HFF-Myc (cell line): ENCODE data around the gene FAM111A.

Source experiments
- DNase-seq: peaks from one replicate; pipeline ENCODE4 v3.0.0-alpha.2; 2011; ENCODE audit warnings: low read depth; ENCODE audit errors: extremely low read depth
- H3K4me3 ChIP-seq: replicated peaks from 2 replicates; pipeline ENCODE4 v1.5.1; 2011; ENCODE audit warnings: low read depth, mild to moderate bottlenecking, control low read depth, low read length
- CTCF ChIP-seq: IDR thresholded peaks from 2 replicates; pipeline ENCODE4 v1.5.1; 2012; ENCODE audit warnings: mild to moderate bottlenecking, low read depth, low read length, control low read depth; ENCODE audit errors: missing control alignments

The FAM111A gene

GRCh38 chr11:59173964-59174663, 31.5 kb downstream of the FAM111A start:
- no peak for DNase-seq
- TF ChIP-seq CTCF = no peak

GRCh38 chr11:59174664-59175033, 32.0 kb downstream of the FAM111A start:
- DNase-seq = no peak
- TF ChIP-seq CTCF = no peak
- no peak overlapping the region for H3K4me3 ChIP-seq

More at GRCh38 chr11:59173964-59174663, 31.5 kb downstream of the FAM111A start:
- no peak overlapping the region for H3K4me3 ChIP-seq

- no peak for DNase-seq
- no peak overlapping the region for H3K4me3 ChIP-seq
- no peak for TF ChIP-seq CTCF
These were observed 32.4 kb downstream of the FAM111A start for GRCh38 chr11:59175091-59175501.

GRCh38 chr11:59176330-59176729, 33.7 kb downstream of the FAM111A start:
- no peak overlapping the region for H3K4me3 ChIP-seq
- no peak for TF ChIP-seq CTCF
- no peak for DNase-seq

- no peak for DNase-seq
- H3K4me3 ChIP-seq = no peak overlapping the region
- TF ChIP-seq CTCF = no peak
These were observed 35.7 kb downstream of the FAM111A start for GRCh38 chr11:59178402-59178801.

- TF ChIP-seq CTCF = no peak
- H3K4me3 ChIP-seq = no peak overlapping the region
- no peak for DNase-seq
These were observed 36.5 kb downstream of the FAM111A start for GRCh38 chr11:59179121-59179520.
